Measurements from ENCODE around the gene AMPD3.

- TF ChIP-seq CTCF (IDR thresholded peaks at IDR 0.05; ENCODE audit: low read length) (no peak), EZH2 (optimal IDR thresholded peaks at IDR 0.05; ENCODE audit: low read depth, low read length) (no peak)
Observed at GRCh38 chr11:10504490-10504889, 49.4 kb downstream of the AMPD3 start.

Measured in MM.1S (cell line).